Sciatic nerve (tissue), 2 donors: Measurements from ENCODE around the gene AKT1. TPM values are rescaled to one million over a fixed set of nuclear protein-coding genes. Genes with fewer than 3 reads are reported as not detected.
"Not testable (repeated sequence)": the region's sequence is repeated elsewhere in the genome, so short reads cannot be mapped to it uniquely, and the experiment has no call there.

Experiments
- ATAC-seq: fragments of 200-7000 bp; cut with Tn5 transposase; one replicate; pipeline ENCODE4 v1.9.1; 2020; ENCODE audit warnings: mild to moderate bottlenecking, moderate library complexity
- DNase-seq: peaks from one replicate; pipeline ENCODE4 v3.0.0-alpha.2; 2020; ENCODE audit warnings: low spot score
- intact Hi-C: fragments of 100-400 bp; cut with DNase I; formaldehyde crosslinking; loops from one replicate; pipeline ENCODE4 v1.14.2; 2022
- total RNA-seq: library from RNA; stranded (reverse); fragmentation: NEBNext Ultra II Directional; extraction: Animal tissue kit (Norgen Biotek cat#: 25700); gene quantifications from one replicate; pipeline ENCODE4 v1.2.1, GENCODE V29; 2021
- donor health status: DM: no; HTN: no; CAD: no.
- donor health status: DM: no; HTN: no; CAD: no.

AKT1 gene
- total RNA-seq, 1 donor from 2014 or later: 90.4 TPM

- intact Hi-C loops: no loop called here
- peak; percentile 27 for ATAC-seq
- no peak for DNase-seq
Measured at GRCh38 chr14:104734991-104735779, 60.4 kb downstream of the AKT1 start.

GRCh38 chr14:104734601-104734990 is 61.0 kb downstream of the AKT1 start:
- no peak for DNase-seq
- intact Hi-C loops: no loop called here
- no peak for ATAC-seq

- intact Hi-C loops: no loop called here
- ATAC-seq (no peak), DNase-seq (no peak)
Measured at GRCh38 chr14:104734051-104734587, 61.4 kb downstream of the AKT1 start.

GRCh38 chr14:104732931-104733681 is 62.4 kb downstream of the AKT1 start:
- ATAC-seq: no peak
- intact Hi-C loops: no loop called here

GRCh38 chr14:104732355-104732804 is 63.2 kb downstream of the AKT1 start:
- ATAC-seq: peak; percentile 4
- peak; percentile 77 for DNase-seq
- intact Hi-C loops: no loop called here

More at GRCh38 chr14:104732931-104733681, 62.4 kb downstream of the AKT1 start:
- no peak for DNase-seq

- no peak for ATAC-seq
- DNase-seq: no peak
- intact Hi-C loops: no loop called here
Measured at GRCh38 chr14:104731320-104732294, 63.9 kb downstream of the AKT1 start.

- intact Hi-C loops: no loop called here
- no peak for DNase-seq
- ATAC-seq: no peak
Measured at GRCh38 chr14:104730487-104730886, 65.1 kb downstream of the AKT1 start.

- ATAC-seq: no peak
- DNase-seq: no peak
- intact Hi-C loops: no loop called here
Measured at GRCh38 chr14:104729835-104730181, 65.7 kb downstream of the AKT1 start.

GRCh38 chr14:104729176-104729834 is 66.2 kb downstream of the AKT1 start:
- DNase-seq, intact Hi-C loops, ATAC-seq: not testable (repeated sequence)

- DNase-seq (no peak), ATAC-seq (no peak)
- intact Hi-C loops: no loop called here
Measured at GRCh38 chr14:104728631-104729030, 66.9 kb downstream of the AKT1 start.

- ATAC-seq (no peak), DNase-seq (no peak)
- intact Hi-C loops: no loop called here
Measured at GRCh38 chr14:104726600-104727451, 68.7 kb downstream of the AKT1 start.

GRCh38 chr14:104725772-104726548 is 69.6 kb downstream of the AKT1 start:
- no peak for ATAC-seq
- no peak for DNase-seq

GRCh38 chr14:104724981-104725771 is 70.4 kb downstream of the AKT1 start:
- intact Hi-C loops: no loop called here
- ATAC-seq: peak; percentile 54
- DNase-seq: no peak

More at GRCh38 chr14:104725772-104726548, 69.6 kb downstream of the AKT1 start:
- intact Hi-C loops: no loop called here

- DNase-seq (peak; percentile 78), ATAC-seq (peak; percentile 9)
- intact Hi-C loops: no loop called here
Measured at GRCh38 chr14:104724407-104724980, 71.1 kb downstream of the AKT1 start.

- intact Hi-C loops: no loop called here
- DNase-seq (peak; percentile 86), ATAC-seq (peak; percentile 62)
Measured at GRCh38 chr14:104723651-104724406, 71.7 kb downstream of the AKT1 start, which contains the start of gene ADSS1. TSS of gene ADSS1 (plus strand) at chr14:104724229. CDS start at chr14:104724271, 42 bp downstream.
